B cell (primary cell): Measurements from ENCODE around the gene LTBP2.

Experiments used
- CTCF ChIP-seq: fragments of 200-600 bp; IDR thresholded peaks from one replicate; pipeline ENCODE4 v1.8.0; 2022; ENCODE audit warnings: antibody characterized with exemption, mild to moderate bottlenecking
- EZH2 ChIP-seq: IDR thresholded peaks from 2 replicates; pipeline ENCODE4 v1.6.1; 2012; ENCODE audit warnings: borderline replicate concordance, low read depth, mild to moderate bottlenecking, moderate library complexity, low read length; ENCODE audit not compliant: insufficient read depth, poor library complexity, severe bottlenecking

- TF ChIP-seq CTCF (no peak), EZH2 (no peak)
Observed at GRCh38 chr14:74503291-74503937, 108.6 kb downstream of the LTBP2 start.
